ENCODE results near the gene FSTL4. TPM values are rescaled to one million over a fixed set of nuclear protein-coding genes. Genes with fewer than 3 reads are reported as not detected.
A peak's percentile ranks its signal among the peaks of the same experiment; 100 is the strongest.

The FSTL4 gene
- total RNA-seq, 2 donors from 2014 or later = 4.4 to 5.5 TPM

- Mint-ChIP-seq H3K27ac (no peak overlapping the region), H3K36me3 (ENCODE audit: low read depth) (no peaks in the 10 kb centered on the region), H3K27me3 (ENCODE audit: insufficient read depth) (no peaks in the 10 kb centered on the region), H3K9me3 (no peaks in the 10 kb centered on the region), H3K4me3 (no peak overlapping the region), H3K4me1 (peaks cover 4% of the 10 kb centered on the region)
- Histone ChIP-seq H3K4me1 (ENCODE audit: control insufficient read depth, insufficient read depth, low read length) (no peaks in the 10 kb centered on the region), H3K36me3 (ENCODE audit: control insufficient read depth, insufficient read depth, low read length) (no peaks in the 10 kb centered on the region), H3K27ac (ENCODE audit: low read depth, low read length) (no peak overlapping the region), H3K27me3 (ENCODE audit: control insufficient read depth, insufficient read depth, low read length, poor library complexity, severe bottlenecking) (no peaks in the 10 kb centered on the region), H3K4me3 (ENCODE audit: low read length) (no peak overlapping the region), H3K9me3 (ENCODE audit: control insufficient read depth, low read length) (no peaks in the 10 kb centered on the region), H3K9ac (ENCODE audit: extremely low read depth, low read length, poor library complexity, severe bottlenecking) (no peak overlapping the region)
- TF ChIP-seq CTCF (conservative IDR thresholded peaks at IDR 0.05) = no peak
- WGBS, 2 experiments (ENCODE audit: insufficient coverage in 1 of 2, insufficient read length in 1 of 2) = 78 to 100% methylated on average over 1 of the region's 1 CpG
- DNase-seq = peak; percentile 15
Measured at GRCh38 chr5:133406977-133407632, 205.2 kb downstream of the FSTL4 start.

DNA sequence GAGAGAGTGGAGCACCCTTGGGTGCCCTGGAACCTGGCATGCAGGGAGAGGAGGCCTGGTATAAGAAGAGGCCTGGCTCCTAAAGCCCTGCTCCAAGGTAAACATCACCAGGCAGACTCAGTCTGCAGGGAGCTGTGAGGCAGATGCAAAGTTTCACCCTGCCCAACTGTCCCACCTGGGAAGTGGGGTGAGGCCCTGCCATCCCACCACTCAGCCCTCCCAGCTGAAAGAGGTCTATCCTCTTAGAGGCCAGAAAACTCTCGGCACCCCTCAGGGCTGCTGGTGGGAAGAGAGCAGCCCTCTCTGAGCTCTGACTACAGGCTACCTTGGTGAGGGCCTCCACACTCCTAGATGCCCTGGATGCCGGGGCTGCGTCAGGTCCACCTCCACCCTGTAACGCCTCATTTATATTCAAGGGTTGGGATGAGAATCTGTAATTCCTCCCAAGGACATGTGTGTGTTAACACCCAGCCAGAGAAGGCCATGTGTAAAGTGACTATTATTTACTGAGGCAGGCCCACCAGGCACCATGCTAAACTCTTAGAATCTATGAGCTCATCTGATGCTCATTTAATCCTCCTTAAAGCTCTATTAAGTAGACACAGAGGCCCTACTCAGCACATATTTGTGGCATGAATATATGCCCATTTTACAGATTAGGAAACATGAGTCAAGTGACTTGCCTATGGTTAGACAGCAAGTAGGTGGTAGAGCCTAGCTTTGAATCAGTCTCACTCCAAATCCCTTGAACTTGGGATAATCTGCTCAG, 205.9 kb downstream of the FSTL4 start:
- TF ChIP-seq CTCF (conservative IDR thresholded peaks at IDR 0.05) = no peak
- Histone ChIP-seq H3K9me3 (ENCODE audit: control insufficient read depth, low read length) (no peaks in the 10 kb centered on the region), H3K4me1 (ENCODE audit: control insufficient read depth, insufficient read depth, low read length) (no peaks in the 10 kb centered on the region), H3K36me3 (ENCODE audit: control insufficient read depth, insufficient read depth, low read length) (no peaks in the 10 kb centered on the region), H3K4me3 (ENCODE audit: low read length) (no peak overlapping the region), H3K9ac (ENCODE audit: extremely low read depth, low read length, poor library complexity, severe bottlenecking) (no peak overlapping the region), H3K27ac (ENCODE audit: low read depth, low read length) (no peak overlapping the region), H3K27me3 (ENCODE audit: control insufficient read depth, insufficient read depth, low read length, poor library complexity, severe bottlenecking) (no peaks in the 10 kb centered on the region)
- H3K4me1 Mint-ChIP-seq = peaks cover 5% of the 10 kb centered on the region
- peak; percentile 32 for DNase-seq
- no peaks in the 10 kb centered on the region for H3K9me3 Mint-ChIP-seq
- H3K27me3 Mint-ChIP-seq (ENCODE audit: insufficient read depth) = no peaks in the 10 kb centered on the region
- H3K36me3 Mint-ChIP-seq (ENCODE audit: low read depth) = no peaks in the 10 kb centered on the region
- H3K27ac Mint-ChIP-seq = no peak overlapping the region
- WGBS, 2 experiments (ENCODE audit: insufficient coverage in 1 of 2, insufficient read length in 1 of 2) = 91 to 100% methylated on average over 1 to 4 of the region's 4 CpGs
- no peak overlapping the region for H3K4me3 Mint-ChIP-seq

DNA sequence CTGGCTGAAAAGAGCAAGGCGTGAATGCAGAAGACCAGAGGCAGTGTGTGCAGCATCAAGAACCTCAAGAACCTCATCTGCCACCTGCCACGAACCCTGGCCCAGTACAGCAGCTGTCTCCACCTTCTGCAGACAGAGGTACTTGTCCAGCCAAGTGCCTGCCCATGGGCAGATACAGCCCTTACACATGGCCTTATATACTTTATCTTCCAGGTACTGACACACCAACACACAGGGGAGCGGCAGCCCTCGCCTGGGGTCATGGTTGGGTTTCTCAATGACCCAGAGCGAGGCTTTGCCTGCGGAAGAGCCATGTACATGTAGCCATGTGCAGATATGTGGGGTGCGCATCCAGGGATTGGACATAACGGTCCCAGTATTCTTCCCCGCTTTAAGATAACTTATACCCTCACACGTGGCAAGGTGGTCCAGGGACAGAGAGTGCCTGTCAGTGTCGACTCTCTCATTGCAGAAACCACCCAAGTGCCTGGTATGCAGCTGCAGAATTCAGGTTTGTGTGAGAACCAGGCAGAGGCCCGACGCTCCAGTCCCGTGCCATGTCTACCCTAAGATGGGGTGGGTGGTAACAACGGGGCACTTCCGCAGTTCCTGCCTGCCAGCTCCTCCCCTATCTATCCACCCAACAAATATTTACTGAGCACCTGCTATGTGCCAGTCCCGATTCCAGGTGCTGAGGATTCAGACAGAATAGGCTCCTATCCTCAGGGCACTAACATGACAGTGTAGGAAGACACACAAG, 206.9 kb downstream of the FSTL4 start:
- H3K36me3 ChIP-seq (ENCODE audit: control insufficient read depth, insufficient read depth, low read length) = no peaks in the 10 kb centered on the region
- no peaks in the 10 kb centered on the region for H3K36me3 Mint-ChIP-seq (ENCODE audit: low read depth)
- no peak overlapping the region for H3K4me3 Mint-ChIP-seq
- peaks cover 11% of the 10 kb centered on the region for H3K4me1 Mint-ChIP-seq
- H3K9me3 ChIP-seq (ENCODE audit: control insufficient read depth, low read length) = no peaks in the 10 kb centered on the region
- no peaks in the 10 kb centered on the region for H3K4me1 ChIP-seq (ENCODE audit: control insufficient read depth, insufficient read depth, low read length)
- WGBS, 2 experiments (ENCODE audit: insufficient coverage in 1 of 2, insufficient read length in 1 of 2) = 90 to 96% methylated on average over 14 to 17 of the region's 17 CpGs
- no peak overlapping the region for H3K4me3 ChIP-seq (ENCODE audit: low read length)
- no peaks in the 10 kb centered on the region for H3K27me3 Mint-ChIP-seq (ENCODE audit: insufficient read depth)
- H3K27ac ChIP-seq (ENCODE audit: low read depth, low read length) = no peak overlapping the region
- DNase-seq = peak; percentile 26
- no peak overlapping the region for H3K9ac ChIP-seq (ENCODE audit: extremely low read depth, low read length, poor library complexity, severe bottlenecking)
- H3K9me3 Mint-ChIP-seq = no peaks in the 10 kb centered on the region
- H3K27me3 ChIP-seq (ENCODE audit: control insufficient read depth, insufficient read depth, low read length, poor library complexity, severe bottlenecking) = no peaks in the 10 kb centered on the region
- H3K27ac Mint-ChIP-seq = no peak overlapping the region
- TF ChIP-seq CTCF (conservative IDR thresholded peaks at IDR 0.05) = no peak
